HepG2 (cell line): ENCODE measurements around the gene ENO3. TPM values are rescaled to one million over a fixed set of nuclear protein-coding genes. Genes with fewer than 3 reads are reported as not detected.

ENCODE experiments used
- POLR2AphosphoS5 ChIP-seq: IDR thresholded peaks from 2 replicates; pipeline ENCODE4 v1.6.1; 2012; ENCODE audit warnings: low read depth, low read length
- ZNF282 ChIP-seq: fragments of 450-650 bp; IDR thresholded peaks from 2 replicates; pipeline ENCODE4 v1.6.1; 2018; ENCODE audit not compliant: partially characterized antibody
- polyA plus RNA-seq, 8 experiments: library from polyadenylated mRNA; depleted of rRNA in 3 of 8; stranded (reverse) in 7 of 8; unstranded in 1 of 8; fragments of >200 nt; fragmentation: Illumina TruSeq in 4 of 8; extraction: Trizol in 4 of 8; gene quantifications; 2 replicates each; pipeline versions ENCODE4 v1.2.1 to v1.2.3, GENCODE V29; 2011 to 2016; ENCODE audit warnings: low read depth in 4 of 8, missing spikeins in 1 of 8, mixed read lengths in 1 of 8; ENCODE audit not compliant: insufficient read depth in 1 of 8
- total RNA-seq, 5 experiments: library from RNA; depleted of rRNA; stranded (reverse); fragments of >200 nt; fragmentation: Illumina TruSeq; extraction: Trizol; gene quantifications; 2 replicates each; pipeline ENCODE4 v1.2.3, GENCODE V29; 2016; ENCODE audit warnings: low read depth in 1 of 5
- TF ChIP-seq, protein P1 (sequence below): sonication (generic); formaldehyde crosslinking; IDR thresholded peaks from 2 replicates; pipeline ENCODE4 v1.5.1; 2020; ENCODE audit warnings: mild to moderate bottlenecking, missing genetic modification reagents, borderline replicate concordance
- TF ChIP-seq, protein P2 (sequence below): sonication (generic); formaldehyde crosslinking; IDR thresholded peaks from 2 replicates; pipeline ENCODE4 v1.4.0; 2020; ENCODE audit warnings: missing genetic modification reagents

ENO3 gene
- total and polyA plus RNA-seq, 2 of the 13 experiments (the other 11 are each of a cell fraction or from before 2014, with no cell fraction given) = 59.8 to 69.8 TPM

DNA sequence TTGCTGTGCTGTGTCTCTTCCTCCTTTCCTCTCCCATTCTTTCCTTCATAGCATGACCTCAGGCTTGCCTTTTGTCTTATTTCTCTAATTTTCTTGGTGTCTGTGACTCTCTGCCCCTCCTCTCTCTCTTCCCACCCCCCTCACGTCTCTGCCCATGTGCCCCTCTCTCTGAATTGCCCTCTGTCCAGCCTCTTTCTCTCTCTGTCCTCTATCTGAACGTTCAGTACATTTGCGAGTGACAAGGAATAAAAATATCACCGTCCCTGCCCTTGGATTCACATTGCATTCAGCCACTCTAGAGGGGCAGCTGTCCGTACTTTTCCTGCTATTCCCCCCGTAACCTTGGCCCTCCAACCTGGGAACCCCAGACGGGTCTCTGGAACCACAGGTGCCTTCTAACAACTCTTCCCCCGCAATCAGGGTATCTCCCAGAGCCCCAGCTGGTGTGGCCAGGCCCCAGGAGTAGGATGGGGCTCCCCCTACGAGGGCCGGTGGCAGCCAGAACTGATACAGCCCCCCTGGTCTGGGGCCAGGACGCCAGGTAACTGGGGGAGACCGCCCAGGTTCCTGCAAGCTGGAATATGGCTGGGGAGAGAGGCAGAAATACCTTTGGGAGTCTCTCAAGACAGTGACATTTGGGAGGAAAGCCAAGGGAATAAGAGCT is 48.6 kb downstream of the ENO3 start (continued):
- TF ChIP-seq, protein P1, sequence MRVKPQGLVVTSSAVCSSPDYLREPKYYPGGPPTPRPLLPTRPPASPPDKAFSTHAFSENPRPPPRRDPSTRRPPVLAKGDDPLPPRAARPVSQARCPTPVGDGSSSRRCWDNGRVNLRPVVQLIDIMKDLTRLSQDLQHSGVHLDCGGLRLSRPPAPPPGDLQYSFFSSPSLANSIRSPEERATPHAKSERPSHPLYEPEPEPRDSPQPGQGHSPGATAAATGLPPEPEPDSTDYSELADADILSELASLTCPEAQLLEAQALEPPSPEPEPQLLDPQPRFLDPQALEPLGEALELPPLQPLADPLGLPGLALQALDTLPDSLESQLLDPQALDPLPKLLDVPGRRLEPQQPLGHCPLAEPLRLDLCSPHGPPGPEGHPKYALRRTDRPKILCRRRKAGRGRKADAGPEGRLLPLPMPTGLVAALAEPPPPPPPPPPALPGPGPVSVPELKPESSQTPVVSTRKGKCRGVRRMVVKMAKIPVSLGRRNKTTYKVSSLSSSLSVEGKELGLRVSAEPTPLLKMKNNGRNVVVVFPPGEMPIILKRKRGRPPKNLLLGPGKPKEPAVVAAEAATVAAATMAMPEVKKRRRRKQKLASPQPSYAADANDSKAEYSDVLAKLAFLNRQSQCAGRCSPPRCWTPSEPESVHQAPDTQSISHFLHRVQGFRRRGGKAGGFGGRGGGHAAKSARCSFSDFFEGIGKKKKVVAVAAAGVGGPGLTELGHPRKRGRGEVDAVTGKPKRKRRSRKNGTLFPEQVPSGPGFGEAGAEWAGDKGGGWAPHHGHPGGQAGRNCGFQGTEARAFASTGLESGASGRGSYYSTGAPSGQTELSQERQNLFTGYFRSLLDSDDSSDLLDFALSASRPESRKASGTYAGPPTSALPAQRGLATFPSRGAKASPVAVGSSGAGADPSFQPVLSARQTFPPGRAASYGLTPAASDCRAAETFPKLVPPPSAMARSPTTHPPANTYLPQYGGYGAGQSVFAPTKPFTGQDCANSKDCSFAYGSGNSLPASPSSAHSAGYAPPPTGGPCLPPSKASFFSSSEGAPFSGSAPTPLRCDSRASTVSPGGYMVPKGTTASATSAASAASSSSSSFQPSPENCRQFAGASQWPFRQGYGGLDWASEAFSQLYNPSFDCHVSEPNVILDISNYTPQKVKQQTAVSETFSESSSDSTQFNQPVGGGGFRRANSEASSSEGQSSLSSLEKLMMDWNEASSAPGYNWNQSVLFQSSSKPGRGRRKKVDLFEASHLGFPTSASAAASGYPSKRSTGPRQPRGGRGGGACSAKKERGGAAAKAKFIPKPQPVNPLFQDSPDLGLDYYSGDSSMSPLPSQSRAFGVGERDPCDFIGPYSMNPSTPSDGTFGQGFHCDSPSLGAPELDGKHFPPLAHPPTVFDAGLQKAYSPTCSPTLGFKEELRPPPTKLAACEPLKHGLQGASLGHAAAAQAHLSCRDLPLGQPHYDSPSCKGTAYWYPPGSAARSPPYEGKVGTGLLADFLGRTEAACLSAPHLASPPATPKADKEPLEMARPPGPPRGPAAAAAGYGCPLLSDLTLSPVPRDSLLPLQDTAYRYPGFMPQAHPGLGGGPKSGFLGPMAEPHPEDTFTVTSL = no peak
- no peak for TF ChIP-seq POLR2AphosphoS5
- TF ChIP-seq, protein P2, sequence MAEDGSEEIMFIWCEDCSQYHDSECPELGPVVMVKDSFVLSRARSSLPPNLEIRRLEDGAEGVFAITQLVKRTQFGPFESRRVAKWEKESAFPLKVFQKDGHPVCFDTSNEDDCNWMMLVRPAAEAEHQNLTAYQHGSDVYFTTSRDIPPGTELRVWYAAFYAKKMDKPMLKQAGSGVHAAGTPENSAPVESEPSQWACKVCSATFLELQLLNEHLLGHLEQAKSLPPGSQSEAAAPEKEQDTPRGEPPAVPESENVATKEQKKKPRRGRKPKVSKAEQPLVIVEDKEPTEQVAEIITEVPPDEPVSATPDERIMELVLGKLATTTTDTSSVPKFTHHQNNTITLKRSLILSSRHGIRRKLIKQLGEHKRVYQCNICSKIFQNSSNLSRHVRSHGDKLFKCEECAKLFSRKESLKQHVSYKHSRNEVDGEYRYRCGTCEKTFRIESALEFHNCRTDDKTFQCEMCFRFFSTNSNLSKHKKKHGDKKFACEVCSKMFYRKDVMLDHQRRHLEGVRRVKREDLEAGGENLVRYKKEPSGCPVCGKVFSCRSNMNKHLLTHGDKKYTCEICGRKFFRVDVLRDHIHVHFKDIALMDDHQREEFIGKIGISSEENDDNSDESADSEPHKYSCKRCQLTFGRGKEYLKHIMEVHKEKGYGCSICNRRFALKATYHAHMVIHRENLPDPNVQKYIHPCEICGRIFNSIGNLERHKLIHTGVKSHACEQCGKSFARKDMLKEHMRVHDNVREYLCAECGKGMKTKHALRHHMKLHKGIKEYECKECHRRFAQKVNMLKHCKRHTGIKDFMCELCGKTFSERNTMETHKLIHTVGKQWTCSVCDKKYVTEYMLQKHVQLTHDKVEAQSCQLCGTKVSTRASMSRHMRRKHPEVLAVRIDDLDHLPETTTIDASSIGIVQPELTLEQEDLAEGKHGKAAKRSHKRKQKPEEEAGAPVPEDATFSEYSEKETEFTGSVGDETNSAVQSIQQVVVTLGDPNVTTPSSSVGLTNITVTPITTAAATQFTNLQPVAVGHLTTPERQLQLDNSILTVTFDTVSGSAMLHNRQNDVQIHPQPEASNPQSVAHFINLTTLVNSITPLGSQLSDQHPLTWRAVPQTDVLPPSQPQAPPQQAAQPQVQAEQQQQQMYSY (CRISPR knock-in tag) = no peak
- no peak for TF ChIP-seq ZNF282
